Central memory CD4-positive, alpha-beta T cell (primary cell): ENCODE results near the gene PTBP2.
"Not testable (repeated sequence)": the region's sequence is repeated elsewhere in the genome, so short reads cannot be mapped to it uniquely, and the experiment has no call there.

Experiments
- DNase-seq: peaks from one replicate; pipeline ENCODE4 v3.0.0; 2022

The PTBP2 gene

DNA sequence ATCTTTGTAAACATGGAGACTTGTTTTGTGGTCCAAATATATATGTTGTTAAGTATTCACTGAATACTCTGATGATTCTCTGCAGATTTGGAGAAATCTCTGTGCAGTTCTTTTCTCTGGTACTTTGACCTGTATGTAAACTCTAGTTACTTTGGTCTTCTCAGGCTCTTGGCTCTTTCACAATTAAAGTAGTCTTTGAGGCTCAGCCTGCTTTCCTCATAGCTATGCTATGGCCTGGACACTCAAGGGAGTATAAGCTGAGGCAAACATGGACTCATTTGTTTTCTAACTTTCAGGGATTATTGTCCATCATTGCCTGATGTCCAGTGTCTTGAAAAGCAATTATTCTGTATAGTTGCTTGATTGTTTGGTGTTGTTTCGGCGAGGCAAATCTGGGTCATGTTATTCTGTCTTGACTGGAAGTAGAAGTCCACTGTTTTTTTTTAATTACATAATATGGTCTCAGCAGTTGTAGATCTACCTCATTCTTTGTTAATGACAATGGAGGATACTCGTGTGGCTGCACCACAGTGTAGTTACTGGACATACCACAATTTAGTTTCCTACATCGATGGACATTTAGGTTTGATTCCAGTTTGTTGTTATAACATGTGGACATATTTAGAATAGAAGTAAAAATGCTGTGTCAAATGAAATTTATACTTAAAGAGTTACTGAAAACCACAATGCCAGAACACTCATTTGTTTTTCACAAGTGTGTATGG is 9.2 kb downstream of the PTBP2 start:
- DNase-seq: no peak

DNA sequence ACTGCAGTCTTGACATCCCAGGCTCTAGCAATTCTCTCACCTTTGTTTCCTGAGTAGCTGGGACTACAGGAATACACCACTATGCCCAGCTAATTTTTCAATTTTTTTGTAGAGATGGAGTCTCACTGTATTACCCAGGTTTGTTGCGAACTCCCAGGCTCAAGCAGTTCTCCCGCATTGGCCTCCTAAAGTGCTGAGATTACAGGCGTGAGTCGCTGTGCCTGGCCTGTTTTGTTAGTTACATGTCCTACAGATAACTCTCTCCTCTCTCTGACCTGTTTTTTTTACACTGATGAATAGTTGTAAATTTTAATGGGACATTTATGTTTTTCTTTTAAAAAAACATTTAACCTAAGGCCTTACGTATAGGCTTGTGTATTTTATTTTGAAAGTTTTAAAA is 19.8 kb downstream of the PTBP2 start:
- no peak for DNase-seq

DNA sequence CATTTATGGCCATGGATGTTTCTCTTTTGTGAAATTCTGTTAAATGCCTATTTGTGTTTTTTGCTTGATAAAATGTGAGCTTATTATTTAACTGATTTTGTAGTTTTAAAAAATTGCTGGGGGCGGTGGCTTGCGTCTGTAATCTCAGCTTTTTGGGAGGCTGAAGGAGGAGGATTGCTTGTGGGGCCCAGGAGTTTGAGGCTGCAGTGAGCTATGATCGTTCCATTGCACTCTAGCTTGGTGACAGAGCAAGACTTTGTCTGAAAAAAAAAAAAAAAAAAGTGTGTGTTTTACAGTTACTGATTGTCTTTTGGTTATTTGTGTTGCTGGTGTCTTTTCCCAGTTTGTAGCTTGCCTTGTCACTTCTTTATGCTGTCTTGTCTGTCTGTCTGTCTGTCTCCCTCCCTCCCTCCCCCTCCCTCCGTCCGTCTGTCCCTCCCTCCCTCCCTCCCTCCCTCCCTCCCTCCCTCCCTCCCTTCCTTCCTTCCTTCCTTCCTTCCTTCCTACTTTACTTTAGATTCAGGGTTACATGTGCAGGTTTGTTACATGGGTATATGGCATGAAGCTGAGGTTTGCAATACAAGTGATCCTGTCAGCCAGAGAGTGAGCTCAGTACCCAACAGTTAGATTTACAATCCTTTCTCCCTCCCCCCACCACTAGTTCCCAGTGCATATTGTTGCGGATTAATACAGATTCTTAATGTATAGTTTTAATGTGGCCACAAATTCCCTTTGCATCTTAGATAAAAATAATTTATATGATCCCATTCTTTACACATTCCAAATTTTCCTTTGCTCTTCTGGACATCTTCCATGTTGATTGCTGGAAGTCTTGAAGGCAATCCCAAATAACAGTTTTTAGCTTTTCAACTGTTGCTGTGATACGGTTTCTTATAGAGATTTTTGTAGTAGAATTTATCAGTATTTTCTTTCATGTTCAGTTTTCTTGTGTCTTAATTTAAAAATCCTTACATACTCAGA is 25.1 kb downstream of the PTBP2 start:
- no peak for DNase-seq

DNA sequence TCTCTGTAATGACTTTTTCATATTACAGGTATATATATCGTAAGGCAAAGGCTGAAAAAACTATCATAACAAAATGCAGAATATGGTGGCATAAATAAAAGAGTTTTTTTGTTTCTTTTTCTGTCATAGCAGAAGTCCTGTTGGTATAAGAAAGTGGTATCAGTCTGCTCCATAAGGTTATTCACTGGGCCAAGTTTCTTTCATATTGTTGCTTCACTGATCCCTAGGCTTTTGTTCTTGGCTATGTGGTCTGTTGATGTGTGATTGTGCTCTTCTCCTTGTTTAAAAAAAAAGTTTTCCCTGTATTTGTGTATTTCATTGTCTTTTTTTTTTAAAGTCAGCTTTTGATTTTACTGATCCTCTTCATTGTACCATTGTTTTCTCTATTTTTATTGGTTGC is 26.0 kb downstream of the PTBP2 start:
- DNase-seq: no peak

DNA sequence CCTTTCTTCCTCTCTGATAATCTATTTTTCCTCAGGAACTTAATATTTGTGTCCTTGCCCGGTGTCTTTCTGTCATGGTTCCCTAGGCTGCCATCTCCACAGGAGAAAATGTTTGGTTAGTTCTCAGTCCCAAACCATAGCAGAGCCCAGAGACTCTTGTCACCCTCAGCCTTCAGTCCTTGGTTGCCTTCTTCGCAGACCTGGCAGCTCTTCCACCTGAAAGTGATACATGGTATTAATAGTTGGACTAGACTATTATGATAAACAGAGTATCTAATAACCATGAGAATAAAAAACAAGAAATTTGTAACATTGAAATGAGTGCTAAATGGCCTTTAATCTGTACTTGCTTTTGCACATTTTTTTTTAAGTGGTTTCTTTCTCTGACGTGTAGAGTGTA is 26.5 kb downstream of the PTBP2 start:
- DNase-seq: no peak

DNA sequence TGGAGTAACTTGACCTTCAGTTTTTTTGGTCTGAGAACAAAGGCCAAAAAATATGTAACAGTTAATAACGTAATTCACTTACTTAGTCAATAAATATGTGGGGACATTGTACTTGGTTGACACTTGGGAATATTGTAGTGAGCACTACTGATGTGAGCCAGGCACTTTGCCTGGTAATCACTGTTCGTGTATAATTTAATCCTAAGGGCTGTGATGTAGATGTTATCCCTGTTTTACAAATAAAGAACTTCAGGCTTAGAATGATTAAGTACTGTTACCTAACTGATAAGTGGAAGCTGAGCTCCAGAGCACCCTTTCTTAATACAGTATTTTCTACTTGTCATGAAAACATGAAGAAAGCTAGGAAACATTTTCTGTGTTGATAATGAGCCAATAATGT is 28.0 kb downstream of the PTBP2 start:
- no peak for DNase-seq

DNA sequence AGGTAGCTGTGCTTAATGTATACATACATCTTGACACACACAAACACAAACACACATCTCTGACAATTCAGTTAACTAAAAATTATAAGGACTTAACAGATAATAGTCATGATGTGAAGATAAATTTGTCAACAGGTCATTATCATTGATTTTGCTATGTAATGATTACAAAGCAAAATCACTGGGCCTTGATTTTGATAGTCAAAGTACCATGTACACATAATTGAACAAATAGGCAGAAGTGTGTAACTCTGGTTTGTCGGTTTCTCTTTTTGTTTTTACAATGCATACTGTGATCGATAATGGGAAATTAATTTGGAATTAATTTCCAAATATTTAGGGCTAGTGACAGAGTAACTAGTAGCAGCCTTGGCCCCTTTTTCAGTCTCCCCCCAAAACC is 30.8 kb downstream of the PTBP2 start:
- no peak for DNase-seq

DNA sequence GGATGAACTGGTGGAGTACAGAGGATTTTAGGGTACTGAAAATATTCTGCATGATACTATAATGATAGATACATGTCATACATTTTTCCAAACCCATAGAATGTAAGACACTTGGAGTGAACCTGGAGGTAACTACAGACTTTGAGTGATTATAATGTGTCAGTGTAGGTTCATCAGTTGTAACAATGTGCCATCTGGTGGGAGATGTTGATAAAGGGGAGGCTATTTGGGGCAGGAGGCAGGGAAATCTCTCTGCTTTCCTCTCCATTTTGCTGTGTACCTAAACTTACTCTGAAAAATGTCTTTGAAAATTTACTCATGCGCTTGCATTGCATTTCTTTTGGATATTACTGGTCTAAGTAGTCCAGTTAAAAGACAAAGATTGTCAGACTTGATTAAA is 35.2 kb downstream of the PTBP2 start:
- no peak for DNase-seq

DNA sequence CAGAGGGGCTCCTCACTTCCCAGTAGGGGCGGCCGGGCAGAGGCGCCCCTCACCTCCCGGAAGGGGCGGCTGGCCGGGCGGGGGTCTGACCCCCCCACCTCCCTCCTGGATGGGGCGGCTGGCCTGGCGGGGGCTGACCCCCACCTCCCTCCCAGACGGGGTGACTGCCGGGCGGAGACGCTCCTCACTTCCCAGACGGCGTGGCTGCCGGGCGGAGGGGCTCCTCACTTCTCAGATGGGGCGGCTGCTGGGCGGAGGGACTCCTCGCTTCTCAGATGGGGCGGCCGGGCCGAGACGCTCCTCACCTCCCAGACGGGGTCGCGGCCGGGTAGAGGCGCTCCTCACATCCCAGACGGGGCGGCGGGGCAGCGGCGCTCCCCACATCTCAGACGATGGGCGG is 41.0 kb downstream of the PTBP2 start:
- DNase-seq: not testable (repeated sequence)

DNA sequence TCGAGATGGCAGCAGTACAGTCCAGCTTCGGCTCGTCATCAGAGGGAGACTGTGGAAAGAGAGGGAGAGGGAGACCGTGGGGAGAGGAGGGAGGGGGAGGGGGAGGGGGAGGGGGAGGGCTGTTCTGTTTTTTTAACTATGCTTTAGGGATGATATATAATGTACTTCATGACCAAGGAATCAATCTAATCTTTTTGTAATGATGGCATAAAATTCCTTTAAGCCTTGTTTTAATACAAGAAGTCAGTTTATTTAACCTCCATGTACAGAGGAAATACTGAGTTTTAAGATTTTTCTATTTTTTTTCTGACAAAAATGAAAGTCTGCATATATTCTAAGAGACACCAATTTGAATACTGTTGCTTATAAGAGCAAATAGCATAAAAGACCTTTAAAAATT is 41.9 kb downstream of the PTBP2 start:
- DNase-seq: no peak

DNA sequence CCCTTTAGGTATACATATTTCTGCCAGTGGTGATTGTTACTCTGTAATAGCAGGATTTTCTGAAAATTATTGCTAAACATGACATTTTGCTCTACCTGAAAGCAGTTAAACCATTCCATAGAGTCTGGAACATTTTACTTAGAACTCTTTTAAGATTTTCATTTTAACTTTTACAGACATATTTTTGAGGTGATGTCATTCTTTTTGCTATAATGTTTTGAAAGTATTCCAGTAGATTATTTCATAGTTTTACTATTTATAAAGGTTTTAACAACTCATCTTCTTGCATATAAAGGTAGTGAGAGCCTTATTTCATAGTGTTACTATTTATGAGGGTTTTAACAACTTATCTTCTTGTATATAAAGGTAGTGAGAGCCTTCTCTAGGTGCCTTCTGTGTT is 42.9 kb downstream of the PTBP2 start:
- no peak for DNase-seq

DNA sequence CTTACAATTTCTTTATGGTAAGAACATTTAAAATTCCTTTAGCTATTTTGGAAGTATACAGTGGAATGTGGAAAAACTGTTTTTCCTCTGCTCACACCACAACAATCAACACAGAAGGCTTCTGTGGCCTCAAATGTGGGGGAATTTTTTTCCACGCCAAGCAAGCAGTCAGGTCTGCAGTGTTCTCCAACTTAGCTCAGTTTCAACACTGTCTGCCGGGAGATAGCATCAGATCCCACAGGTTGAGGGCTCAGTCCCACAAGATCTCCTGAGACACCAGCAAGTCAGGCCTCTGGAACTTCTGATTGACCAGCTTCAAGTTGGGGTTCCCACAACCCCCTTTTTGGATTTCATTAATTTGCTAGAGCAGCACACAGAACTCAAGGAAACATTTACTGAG is 50.3 kb downstream of the PTBP2 start:
- DNase-seq: no peak

DNA sequence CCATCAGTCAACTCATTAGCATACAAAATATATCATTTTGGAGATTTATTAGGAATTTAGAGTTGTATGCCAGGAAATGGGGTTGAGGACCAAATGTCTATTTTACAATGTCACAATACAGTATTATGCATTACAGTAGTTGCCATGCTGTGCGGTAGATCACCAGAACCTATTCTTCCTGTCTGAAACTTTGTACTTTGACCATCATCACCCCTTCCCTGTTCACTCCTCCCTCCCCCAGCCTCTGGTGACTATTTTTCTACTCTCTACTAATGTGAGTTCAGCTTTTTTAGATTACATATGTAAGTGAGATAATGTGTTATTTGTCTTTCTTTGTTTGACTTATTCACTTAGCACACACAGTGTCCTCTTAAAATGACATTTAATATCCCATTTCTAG is 50.8 kb downstream of the PTBP2 start:
- no peak for DNase-seq

DNA sequence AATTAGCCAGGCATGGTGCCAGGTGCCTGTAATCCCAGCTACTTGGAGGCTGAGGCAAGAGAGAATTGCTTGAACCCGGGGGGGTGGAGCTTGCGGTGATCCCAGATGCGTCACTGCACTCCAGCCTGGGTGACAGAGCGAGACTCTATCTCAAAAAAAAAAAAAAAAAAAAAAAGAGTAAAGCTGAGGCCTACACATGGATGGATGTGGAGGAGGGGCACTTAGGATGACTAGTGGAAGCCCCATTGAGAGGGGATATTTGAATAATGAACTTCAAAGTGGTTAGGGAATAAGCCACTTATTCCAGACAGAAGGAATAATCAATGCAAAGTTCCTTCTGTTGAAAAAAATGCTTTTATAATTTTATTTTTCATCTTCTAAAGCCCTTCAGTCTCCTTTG is 51.4 kb downstream of the PTBP2 start:
- no peak for DNase-seq

DNA sequence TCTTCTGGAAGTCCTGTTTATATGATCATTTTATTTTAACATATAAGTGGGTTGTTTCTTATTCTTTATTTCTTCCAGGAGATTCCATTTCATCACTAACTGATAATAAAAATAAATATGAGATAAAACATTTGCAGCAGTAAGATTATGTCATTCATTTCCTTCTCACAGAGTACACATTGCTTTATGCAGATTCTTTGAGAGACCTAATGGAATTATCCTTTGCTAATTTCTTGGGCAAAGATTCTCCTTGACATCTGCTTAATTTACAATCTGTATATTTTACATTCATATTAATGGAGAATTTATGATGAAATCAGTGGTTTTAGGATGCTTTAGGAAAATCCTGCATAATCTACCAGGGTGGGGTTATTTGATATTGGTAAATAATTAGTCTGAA is 60.6 kb downstream of the PTBP2 start:
- DNase-seq: no peak

DNA sequence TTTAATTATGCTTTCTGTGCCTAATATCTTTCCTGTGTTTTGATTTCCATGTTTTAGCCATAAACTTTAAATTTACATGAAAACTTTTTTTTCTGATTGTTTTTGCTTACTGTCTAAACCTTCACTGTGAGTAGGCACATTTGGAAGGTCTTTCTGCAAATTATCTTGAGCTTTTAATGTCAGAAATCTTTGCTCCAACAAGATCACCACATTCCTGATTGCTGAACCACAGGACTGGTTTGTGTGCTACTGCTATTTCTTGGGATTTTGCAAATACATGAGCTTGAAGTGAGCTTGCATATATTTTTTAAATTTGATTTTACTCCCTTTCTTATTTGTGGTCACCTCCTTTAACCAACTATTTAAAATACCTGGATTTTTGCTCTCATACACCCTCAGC is 61.3 kb downstream of the PTBP2 start:
- no peak for DNase-seq

DNA sequence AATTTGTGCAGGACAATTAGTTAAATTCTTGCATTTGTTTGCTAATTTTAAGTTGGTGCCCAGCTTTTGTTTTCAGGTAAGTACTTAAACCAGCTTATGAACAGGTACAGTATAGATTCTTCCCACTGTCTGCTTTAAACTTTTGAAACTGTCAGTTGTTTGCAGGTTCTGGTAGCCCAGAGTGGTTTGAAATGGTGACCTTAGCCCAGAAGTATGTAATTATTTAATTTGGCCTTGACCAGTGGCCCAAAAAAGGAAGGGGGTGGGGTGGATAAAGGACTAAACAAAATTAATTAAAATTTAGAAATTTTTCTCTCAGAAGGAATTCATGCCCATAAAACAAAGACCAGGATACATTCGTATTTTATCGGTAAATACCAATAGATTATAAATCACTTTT is 69.0 kb downstream of the PTBP2 start:
- no peak for DNase-seq

DNA sequence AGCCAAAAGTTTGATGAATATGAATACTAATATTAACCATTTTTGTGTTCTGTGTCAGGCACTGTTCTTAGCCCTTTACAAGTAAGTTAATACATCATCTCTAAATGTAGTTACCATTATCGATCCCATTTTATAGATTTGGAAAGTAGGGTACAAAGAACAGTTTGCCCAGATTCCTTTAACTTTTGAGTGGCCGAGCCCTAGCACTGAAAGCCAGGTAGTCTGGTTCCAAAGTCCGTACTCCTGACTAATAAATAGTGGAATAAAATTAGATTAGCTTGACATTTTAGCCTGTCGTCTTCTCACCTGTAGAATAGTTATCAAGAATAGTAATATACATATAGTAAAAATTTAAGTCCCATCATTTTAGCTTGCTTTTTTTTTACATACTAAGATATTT is 70.6 kb downstream of the PTBP2 start:
- DNase-seq: no peak

DNA sequence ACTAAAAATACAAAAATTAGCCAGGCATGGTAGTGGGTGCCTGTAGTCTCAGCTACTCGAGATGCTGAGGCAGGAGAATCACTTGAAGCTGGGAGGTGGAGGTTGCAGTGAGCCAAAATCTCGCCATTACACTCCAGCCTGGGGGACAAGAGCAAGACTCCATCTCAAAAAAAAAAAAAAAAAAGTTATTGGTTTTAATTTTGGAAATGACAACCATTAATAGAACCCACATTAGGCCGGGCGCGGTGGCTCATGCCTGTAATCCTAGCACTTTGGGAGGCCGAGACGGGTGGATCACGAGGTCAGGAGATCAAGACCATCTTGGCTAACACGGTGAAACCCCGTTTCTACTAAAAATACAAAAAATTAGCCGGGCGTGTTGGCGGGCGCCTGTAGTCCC is 80.1 kb downstream of the PTBP2 start:
- DNase-seq: not testable (repeated sequence)

DNA sequence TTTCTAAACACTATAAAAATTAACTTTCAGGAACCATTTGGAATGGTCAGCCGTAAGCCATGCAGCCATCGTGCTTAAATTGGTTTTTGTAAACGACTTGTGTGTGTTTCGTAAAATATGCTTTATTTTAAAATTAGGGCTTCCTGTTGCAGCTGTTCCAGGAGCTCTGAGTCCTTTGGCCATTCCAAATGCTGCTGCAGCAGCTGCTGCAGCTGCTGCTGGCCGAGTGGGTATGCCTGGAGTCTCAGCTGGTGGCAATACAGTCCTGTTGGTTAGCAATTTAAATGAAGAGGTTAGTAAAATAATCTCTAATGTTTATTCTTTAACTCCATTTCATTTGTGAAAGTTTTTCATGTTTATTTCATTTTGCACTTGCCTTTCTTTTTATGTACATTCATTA is 83.1 kb downstream of the PTBP2 start:
- DNase-seq: no peak

DNA sequence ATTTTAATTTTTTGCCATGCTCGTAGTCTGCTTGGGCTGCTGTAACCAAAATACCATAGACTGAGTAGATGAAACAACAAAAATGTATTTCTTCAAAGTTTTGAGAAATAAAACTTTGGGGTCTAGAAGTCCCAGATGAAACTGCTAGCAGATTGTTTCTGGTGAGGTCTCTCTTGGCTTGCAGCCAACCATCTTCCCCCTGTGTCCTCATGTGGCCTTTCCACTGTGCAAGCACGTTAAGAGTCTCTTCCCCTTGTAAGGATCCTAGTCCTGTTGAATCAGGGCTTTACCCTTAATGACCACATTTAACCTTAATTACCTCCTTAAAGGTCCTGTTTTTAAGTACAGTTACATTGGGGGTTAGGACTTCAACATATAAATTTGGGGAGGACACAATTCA is 86.6 kb downstream of the PTBP2 start:
- no peak for DNase-seq

DNA sequence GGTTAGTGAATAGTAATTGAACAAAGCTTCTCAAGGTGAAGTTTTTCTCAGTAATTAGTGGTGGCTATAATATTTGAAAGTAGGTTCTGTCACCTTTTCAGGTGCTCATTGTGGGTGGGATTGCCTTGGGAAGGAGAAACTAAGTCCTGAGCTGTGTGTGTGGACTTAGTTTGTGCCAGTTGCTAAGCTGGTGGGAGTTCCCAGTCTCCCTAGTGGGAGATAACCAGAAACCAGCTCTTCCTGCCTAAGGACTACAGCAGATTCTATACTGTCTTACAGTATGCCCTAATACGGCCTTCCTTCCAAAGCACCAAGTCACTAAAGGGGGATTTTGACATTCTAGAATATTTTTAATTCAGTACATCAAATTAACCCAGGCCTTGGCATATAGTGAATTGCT is 94.3 kb downstream of the PTBP2 start:
- no peak for DNase-seq

DNA sequence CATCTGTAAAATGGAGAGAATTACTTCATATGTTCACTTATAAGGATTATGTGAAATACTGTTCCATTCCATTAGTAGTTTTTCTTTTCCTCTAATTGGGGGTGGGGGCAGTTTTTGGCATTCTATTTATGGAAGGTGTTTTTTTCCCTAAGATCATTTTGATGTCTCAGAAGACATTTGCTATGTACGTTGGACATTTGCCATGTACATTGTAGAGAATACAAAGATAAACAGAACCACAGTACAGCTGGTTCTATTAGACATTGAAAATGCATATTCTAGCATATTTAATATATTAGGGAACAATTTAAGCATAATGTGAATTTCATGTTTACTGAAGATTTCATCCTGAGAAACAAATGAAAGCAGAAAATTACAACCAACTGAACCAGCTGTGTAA is 98.5 kb downstream of the PTBP2 start:
- no peak for DNase-seq

DNA sequence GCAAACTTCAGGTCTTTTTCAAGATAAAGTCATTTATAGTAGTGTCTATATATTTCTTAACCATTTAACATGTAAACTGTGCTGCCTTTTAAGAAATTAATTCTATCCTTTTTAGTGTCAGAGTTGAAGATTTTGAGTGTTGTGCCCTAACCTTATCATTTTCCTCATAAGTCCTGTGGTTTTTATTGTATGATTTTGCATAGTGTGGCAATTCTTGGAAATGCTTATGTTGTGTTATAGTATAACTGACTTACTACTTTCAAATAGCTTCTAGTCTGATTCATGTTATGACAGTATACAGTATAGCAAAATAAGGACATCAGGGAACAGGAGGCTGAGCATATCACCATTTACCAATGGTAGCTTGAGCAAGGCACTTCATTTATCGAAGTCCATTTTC is 99.1 kb downstream of the PTBP2 start:
- DNase-seq: no peak
